Astrocyte (in vitro differentiated cells and primary cell): ENCODE measurements around the gene GCK. TPM values are rescaled to one million over a fixed set of nuclear protein-coding genes. Genes with fewer than 3 reads are reported as not detected.

Experiments used
- DNase-seq: peaks from one replicate; pipeline ENCODE4 v3.0.0-alpha.2; 2010; ENCODE audit warnings: low read depth
- FAIRE-seq: peaks from 2 replicates; lab custom pipeline; 2011; peaks lifted over from hg19 to GRCh38; lab: Jason Lieb, UNC
- H2AFZ ChIP-seq: 2 replicates; pipeline ENCODE4 v1.6.0; 2012; ENCODE audit warnings: low read depth, low read length, inconsistent platforms
- H3K27ac ChIP-seq: 2 replicates; pipeline ENCODE4 v1.5.1; 2011; ENCODE audit warnings: low read depth, low read length, inconsistent platforms
- H3K27me3 ChIP-seq: 2 replicates; pipeline ENCODE4 v1.6.0; 2011; ENCODE audit warnings: low read length, inconsistent platforms; ENCODE audit not compliant: insufficient read depth
- H3K36me3 ChIP-seq: 2 replicates; pipeline ENCODE4 v1.5.1; 2011; ENCODE audit warnings: low read length, inconsistent platforms; ENCODE audit not compliant: insufficient read depth
- H3K4me1 ChIP-seq: 2 replicates; pipeline ENCODE4 v1.5.1; 2011; ENCODE audit warnings: low read length, inconsistent platforms; ENCODE audit not compliant: insufficient read depth
- H3K4me2 ChIP-seq: 2 replicates; pipeline ENCODE4 v1.6.0; 2012; ENCODE audit warnings: low read length, inconsistent platforms
- H3K4me3 ChIP-seq: 2 replicates; pipeline ENCODE4 v1.5.1; 2011; ENCODE audit warnings: low read depth, mild to moderate bottlenecking, low read length, inconsistent platforms; ENCODE audit not compliant: insufficient read depth
- H3K79me2 ChIP-seq: 2 replicates; pipeline ENCODE4 v1.6.0; 2012; ENCODE audit warnings: mild to moderate bottlenecking, low read length, inconsistent platforms; ENCODE audit not compliant: insufficient read depth
- H3K9ac ChIP-seq: 2 replicates; pipeline ENCODE4 v1.6.0; 2012; ENCODE audit warnings: mild to moderate bottlenecking, low read length, inconsistent platforms
- H3K9me3 ChIP-seq: 2 replicates; pipeline ENCODE4 v1.5.1; 2012; ENCODE audit warnings: low read depth, mild to moderate bottlenecking, low read length, inconsistent platforms; ENCODE audit not compliant: insufficient read depth
- H4K20me1 ChIP-seq: 2 replicates; pipeline ENCODE4 v1.6.0; 2012; ENCODE audit warnings: low read length, inconsistent platforms; ENCODE audit not compliant: insufficient read depth
- H3K27ac Mint-ChIP-seq: one replicate; pipeline ENCODE4 v1.8.0; 2021; ENCODE audit warnings: mild to moderate bottlenecking, mixed read lengths; ENCODE audit not compliant: unreplicated experiment
- H3K27me3 Mint-ChIP-seq: one replicate; pipeline ENCODE4 v1.8.0; 2021; ENCODE audit warnings: low read depth, mixed read lengths; ENCODE audit not compliant: unreplicated experiment
- H3K36me3 Mint-ChIP-seq: one replicate; pipeline ENCODE4 v1.8.0; 2021; ENCODE audit warnings: low read depth, mixed read lengths; ENCODE audit not compliant: unreplicated experiment
- H3K4me1 Mint-ChIP-seq: one replicate; pipeline ENCODE4 v1.8.0; 2021; ENCODE audit warnings: low read depth, mixed read lengths; ENCODE audit not compliant: unreplicated experiment
- H3K4me3 Mint-ChIP-seq: one replicate; pipeline ENCODE4 v1.8.0; 2021; ENCODE audit warnings: mild to moderate bottlenecking, moderate library complexity, mixed read lengths; ENCODE audit not compliant: unreplicated experiment
- H3K9me3 Mint-ChIP-seq: one replicate; pipeline ENCODE4 v1.8.0; 2021; ENCODE audit warnings: mild to moderate bottlenecking, mixed read lengths; ENCODE audit not compliant: unreplicated experiment
- CTCF ChIP-seq: IDR thresholded peaks from 2 replicates; pipeline ENCODE4 v1.5.1; 2011; ENCODE audit warnings: low read depth, mild to moderate bottlenecking, inconsistent platforms, low read length, moderate library complexity; ENCODE audit not compliant: insufficient read depth
- EZH2 ChIP-seq: IDR thresholded peaks from 2 replicates; pipeline ENCODE4 v1.6.1; 2012; ENCODE audit warnings: mild to moderate bottlenecking, low read length, inconsistent platforms; ENCODE audit not compliant: insufficient read depth
- total RNA-seq: library from RNA; stranded (reverse); gene quantifications from 2 replicates; pipeline ENCODE4 v1.2.1, GENCODE V29; 2021

GCK gene
- total RNA-seq, 1 donor from 2014 or later = not detected

- Mint-ChIP-seq H3K4me1 (peaks cover 7% of the 10 kb centered on the region), H3K27me3 (no peaks in the 10 kb centered on the region), H3K27ac (no peak overlapping the region), H3K4me3 (no peak overlapping the region), H3K36me3 (peaks cover 4% of the 10 kb centered on the region), H3K9me3 (no peaks in the 10 kb centered on the region)
- FAIRE-seq (no peak), DNase-seq (no peak)
- Histone ChIP-seq H3K4me3 (no peak overlapping the region), H2AFZ (no peak overlapping the region), H3K4me1 (no peaks in the 10 kb centered on the region), H3K27me3 (no peaks in the 10 kb centered on the region), H4K20me1 (peaks cover 25% of the 10 kb centered on the region), H3K79me2 (no peaks in the 10 kb centered on the region), H3K36me3 (peaks cover 9% of the 10 kb centered on the region), H3K27ac (no peak overlapping the region), H3K9me3 (peaks cover 4% of the 10 kb centered on the region), H3K9ac (no peak overlapping the region), H3K4me2 (no peak overlapping the region)
- TF ChIP-seq EZH2 = no peak
- no peak for TF ChIP-seq CTCF
These were observed 28.0 kb upstream of the GCK start for GRCh38 chr7:44217223-44217714.

GRCh38 chr7:44216521-44217222 lies 27.4 kb upstream of the GCK start:
- DNase-seq = no peak
- TF ChIP-seq CTCF (no peak), EZH2 (no peak)
- H3K4me1 Mint-ChIP-seq = peaks cover 7% of the 10 kb centered on the region

GRCh38 chr7:44216019-44216418 lies 26.8 kb upstream of the GCK start:
- Histone ChIP-seq H3K9me3 (peaks cover 4% of the 10 kb centered on the region), H3K4me3 (no peak overlapping the region), H3K79me2 (no peaks in the 10 kb centered on the region), H4K20me1 (peaks cover 38% of the 10 kb centered on the region), H3K4me1 (no peaks in the 10 kb centered on the region), H3K4me2 (no peak overlapping the region), H3K27ac (no peak overlapping the region), H3K27me3 (no peaks in the 10 kb centered on the region), H3K9ac (no peak overlapping the region), H3K36me3 (peaks cover 20% of the 10 kb centered on the region), H2AFZ (no peak overlapping the region)
- no peak overlapping the region for H3K4me3 Mint-ChIP-seq
- no peak overlapping the region for H3K27ac Mint-ChIP-seq
- FAIRE-seq (no peak), DNase-seq (no peak)
- peaks cover 7% of the 10 kb centered on the region for H3K4me1 Mint-ChIP-seq
- peaks cover 11% of the 10 kb centered on the region for H3K36me3 Mint-ChIP-seq
- H3K9me3 Mint-ChIP-seq = no peaks in the 10 kb centered on the region
- H3K27me3 Mint-ChIP-seq = no peaks in the 10 kb centered on the region
- TF ChIP-seq EZH2 = no peak
- no peak for TF ChIP-seq CTCF

More at GRCh38 chr7:44216521-44217222, 27.4 kb upstream of the GCK start:
- no peaks in the 10 kb centered on the region for H3K27me3 ChIP-seq
- peaks cover 31% of the 10 kb centered on the region for H4K20me1 ChIP-seq
- no peaks in the 10 kb centered on the region for H3K9me3 Mint-ChIP-seq
- H3K36me3 Mint-ChIP-seq = peaks cover 8% of the 10 kb centered on the region
- no peak overlapping the region for H3K9ac ChIP-seq
- no peaks in the 10 kb centered on the region for H3K27me3 Mint-ChIP-seq
- peaks cover 4% of the 10 kb centered on the region for H3K9me3 ChIP-seq
- H3K4me2 ChIP-seq = no peak overlapping the region
- peaks cover 13% of the 10 kb centered on the region for H3K36me3 ChIP-seq
- no peak overlapping the region for H3K4me3 Mint-ChIP-seq
- no peak for FAIRE-seq
- H3K27ac ChIP-seq = no peak overlapping the region
- no peak overlapping the region for H3K4me3 ChIP-seq
- H3K27ac Mint-ChIP-seq = no peak overlapping the region
- H2AFZ ChIP-seq = no peak overlapping the region
- H3K4me1 ChIP-seq = no peaks in the 10 kb centered on the region
- no peaks in the 10 kb centered on the region for H3K79me2 ChIP-seq
